GM20000 (cell line): ENCODE measurements around the gene MRPS12.
"Not testable (repeated sequence)": the region's sequence is repeated elsewhere in the genome, so short reads cannot be mapped to it uniquely, and the experiment has no call there.

Experiments used
- DNase-seq: peaks from one replicate; pipeline ENCODE4 v3.0.0; 2012; ENCODE audit warnings: low spot score
- TF ChIP-seq, protein P1 (sequence below): IDR thresholded peaks from 2 replicates; pipeline ENCODE4 v1.5.1; 2012; ENCODE audit warnings: mild to moderate bottlenecking, control low read depth; ENCODE audit errors: extremely low read depth, missing control alignments

The MRPS12 gene

DNA sequence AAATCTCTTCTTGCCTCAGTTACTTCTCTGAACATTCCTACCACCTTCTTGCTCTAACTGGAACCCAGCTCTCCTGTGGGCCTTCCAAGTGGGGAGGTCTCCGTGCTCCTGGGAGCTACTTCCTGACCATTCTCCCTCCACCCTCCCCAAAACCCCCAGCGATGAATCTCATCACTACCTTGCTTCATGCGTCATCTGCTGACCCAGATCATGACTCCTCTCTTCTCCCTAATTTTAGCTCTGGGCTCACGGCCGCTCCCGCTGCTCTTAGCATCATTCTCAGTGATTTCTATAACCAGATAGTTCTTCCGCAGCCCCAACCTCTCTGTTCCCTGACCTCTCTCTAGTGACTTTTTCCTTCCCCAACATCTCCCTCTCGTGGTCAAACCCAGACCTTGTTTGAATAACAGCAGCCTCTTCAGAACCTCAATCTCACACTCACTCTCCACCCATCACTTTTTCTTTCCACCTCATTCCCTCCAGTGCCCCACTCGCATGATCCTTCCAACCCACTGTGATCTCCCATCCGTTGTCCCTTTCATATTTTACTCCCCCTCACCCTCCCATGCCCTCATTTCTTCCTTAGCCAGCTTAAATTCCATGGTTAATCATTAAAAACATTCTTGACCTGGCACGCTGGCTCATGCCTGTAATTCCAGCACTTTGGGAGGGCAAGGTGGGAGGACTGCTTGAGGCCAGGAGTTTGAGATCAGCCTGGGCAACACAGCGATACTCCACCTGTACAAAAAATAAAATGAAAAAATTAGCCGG lies 21.8 kb downstream of the MRPS12 start:
- DNase-seq = peak; percentile 69
- TF ChIP-seq, protein P1, sequence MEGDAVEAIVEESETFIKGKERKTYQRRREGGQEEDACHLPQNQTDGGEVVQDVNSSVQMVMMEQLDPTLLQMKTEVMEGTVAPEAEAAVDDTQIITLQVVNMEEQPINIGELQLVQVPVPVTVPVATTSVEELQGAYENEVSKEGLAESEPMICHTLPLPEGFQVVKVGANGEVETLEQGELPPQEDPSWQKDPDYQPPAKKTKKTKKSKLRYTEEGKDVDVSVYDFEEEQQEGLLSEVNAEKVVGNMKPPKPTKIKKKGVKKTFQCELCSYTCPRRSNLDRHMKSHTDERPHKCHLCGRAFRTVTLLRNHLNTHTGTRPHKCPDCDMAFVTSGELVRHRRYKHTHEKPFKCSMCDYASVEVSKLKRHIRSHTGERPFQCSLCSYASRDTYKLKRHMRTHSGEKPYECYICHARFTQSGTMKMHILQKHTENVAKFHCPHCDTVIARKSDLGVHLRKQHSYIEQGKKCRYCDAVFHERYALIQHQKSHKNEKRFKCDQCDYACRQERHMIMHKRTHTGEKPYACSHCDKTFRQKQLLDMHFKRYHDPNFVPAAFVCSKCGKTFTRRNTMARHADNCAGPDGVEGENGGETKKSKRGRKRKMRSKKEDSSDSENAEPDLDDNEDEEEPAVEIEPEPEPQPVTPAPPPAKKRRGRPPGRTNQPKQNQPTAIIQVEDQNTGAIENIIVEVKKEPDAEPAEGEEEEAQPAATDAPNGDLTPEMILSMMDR = no peak

DNA sequence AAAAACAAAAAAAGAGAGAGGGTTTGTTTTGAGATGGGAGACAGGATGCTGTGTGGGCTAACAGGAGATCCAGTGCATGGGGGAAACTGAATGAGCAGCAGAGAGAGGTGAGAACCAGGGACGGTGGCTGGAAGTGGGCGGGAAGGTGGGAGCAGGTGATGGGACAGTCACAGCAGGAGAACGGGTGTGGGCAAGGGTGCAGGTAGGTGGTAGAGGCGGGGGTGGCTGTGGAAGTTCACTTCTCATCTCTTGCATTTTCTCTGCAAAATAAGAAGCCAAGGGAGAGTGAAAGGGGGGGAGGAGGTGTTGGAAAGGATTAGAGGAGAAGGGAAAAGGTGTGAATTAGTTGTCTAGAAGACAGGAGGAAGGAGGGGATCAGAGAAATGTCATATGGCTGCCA lies 22.9 kb downstream of the MRPS12 start:
- TF ChIP-seq, protein P1 = no peak
- no peak for DNase-seq

DNA sequence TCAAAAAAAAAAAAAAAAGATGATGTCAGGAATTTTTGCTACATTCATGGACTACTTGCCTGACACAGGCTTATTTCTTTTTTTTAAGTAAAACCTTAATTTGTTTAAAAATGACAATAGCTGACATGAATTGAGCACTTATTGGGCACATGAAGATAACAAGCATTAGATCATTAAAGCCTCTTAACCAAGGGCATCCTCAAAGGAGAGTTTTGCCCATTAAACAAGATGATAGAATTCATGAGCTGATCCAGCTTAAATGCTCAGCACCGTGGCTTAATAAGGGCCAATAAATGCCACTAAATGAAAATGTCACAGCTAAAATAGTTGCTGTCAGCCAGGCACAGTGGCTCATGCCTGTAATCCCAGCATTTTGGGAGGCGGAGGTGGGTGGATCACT lies 25.5 kb downstream of the MRPS12 start:
- DNase-seq = no peak
- TF ChIP-seq, protein P1 = no peak

DNA sequence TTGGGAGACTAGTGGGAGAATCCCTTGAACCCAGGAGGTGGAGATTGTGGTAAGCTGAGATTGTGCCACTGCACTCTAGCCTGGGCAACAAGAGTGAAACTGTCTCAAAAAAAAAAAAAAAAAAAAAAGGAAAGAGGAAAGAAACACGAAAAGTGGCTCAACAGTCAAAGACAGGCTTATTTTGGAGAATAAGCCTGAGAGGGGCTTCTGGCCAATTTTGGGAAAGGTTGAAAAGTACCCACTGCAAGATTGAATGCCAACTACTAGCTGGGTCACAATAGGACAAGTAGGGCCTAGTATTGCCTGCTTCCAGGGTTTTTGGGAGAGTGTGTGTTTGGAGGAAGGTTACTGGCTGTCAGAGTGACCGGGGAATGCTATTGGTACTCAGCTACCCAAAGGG lies 27.6 kb downstream of the MRPS12 start:
- DNase-seq = no peak
- TF ChIP-seq, protein P1 = no peak

DNA sequence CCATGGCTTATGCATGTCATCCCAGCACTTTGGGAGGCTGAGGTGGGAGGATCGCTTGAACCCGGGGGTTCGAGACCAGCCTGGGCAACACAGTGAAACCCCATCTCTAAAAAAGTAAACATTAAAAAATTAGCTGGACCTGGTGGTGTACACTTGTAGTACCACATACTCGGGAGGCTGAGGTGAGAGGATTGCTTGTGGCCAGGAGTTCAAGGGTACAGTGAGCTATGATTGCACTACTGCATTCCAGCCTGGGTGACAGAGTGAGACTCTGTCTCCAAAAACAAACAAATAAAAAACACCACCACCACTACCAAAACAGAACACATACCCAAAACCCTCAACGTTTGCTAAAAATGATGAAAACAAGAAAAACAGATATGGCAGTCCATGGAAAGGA lies 28.9 kb downstream of the MRPS12 start:
- DNase-seq = no peak
- TF ChIP-seq, protein P1 = no peak

DNA sequence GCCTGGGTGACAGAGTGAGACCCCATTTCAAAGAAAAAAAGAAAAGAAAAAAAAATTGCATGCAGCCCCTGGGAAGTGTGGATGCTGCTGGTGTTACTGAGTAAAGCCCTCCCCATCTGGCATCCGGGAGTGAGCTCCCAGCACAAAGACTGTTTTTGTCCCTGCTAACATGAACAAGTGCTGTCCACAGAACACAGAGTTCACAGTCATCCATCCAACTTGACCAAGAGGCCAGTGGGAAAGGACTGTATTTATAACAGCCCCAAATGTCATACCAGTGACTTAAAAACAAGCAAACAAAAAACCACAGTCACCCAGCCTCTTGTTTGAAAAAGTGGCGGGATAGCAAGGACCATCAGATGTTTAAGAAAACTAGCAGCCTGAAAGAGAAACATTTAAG lies 34.0 kb downstream of the MRPS12 start:
- TF ChIP-seq, protein P1 = no peak

DNA sequence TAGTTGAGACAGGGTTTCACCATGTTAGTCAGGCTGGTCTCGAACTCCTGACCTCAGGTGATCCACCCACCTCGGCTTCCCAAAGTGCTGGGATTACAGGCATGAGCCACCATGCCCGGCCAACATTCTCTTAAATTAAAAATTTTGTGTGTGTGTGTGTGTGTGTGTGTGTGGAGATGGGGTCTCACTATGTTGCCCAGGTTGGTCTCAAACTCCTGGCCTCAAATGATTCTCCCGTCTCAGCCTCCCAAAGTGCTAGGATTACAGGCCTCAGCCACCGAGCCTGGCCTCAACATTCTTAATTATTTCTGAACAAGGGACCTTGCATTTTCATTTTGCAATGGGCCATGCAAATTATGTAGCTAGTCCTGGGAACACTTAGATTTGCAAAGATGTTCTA lies 35.4 kb downstream of the MRPS12 start:
- not testable (repeated sequence) for DNase-seq

More for the DNA sequence above, 34.0 kb downstream of the MRPS12 start:
- no peak for DNase-seq
